ENCODE results near the gene ZDHHC14. TPM values are rescaled to one million over a fixed set of nuclear protein-coding genes. Genes with fewer than 3 reads are reported as not detected.

Gene ZDHHC14
- total RNA-seq, 1 donor from 2014 or later = 26.1 TPM

DNA sequence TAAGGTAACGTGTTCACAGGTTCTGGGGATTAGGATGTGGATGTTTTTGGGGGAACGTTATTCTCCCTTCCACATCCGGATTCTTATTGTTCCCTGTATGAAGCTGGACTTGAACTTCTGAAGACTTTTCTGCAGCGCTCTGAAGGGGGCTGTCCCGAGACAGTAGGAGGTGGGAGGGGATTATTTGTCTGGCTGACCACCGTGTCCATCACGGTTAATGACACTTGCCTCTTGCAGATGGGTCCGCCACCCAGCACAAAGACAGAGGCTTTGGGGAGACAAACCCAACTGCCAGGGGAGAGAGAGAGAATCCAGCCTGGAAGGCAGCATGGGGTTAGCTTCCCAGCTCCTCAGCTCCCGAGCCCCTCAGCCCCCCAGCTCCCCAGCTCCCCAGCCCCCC is 16.7 kb downstream of the ZDHHC14 start:
- Mint-ChIP-seq H3K27me3 (ENCODE audit: unreplicated experiment) (peaks cover 2% of the 10 kb centered on the region), H3K27ac (ENCODE audit: unreplicated experiment) (no peak overlapping the region), H3K36me3 (ENCODE audit: low read depth, unreplicated experiment) (peaks cover 6% of the 10 kb centered on the region), H3K9me3 (ENCODE audit: unreplicated experiment) (no peaks in the 10 kb centered on the region), H3K4me3 (ENCODE audit: unreplicated experiment) (no peak overlapping the region), H3K4me1 (ENCODE audit: unreplicated experiment) (peaks cover 38% of the 10 kb centered on the region)
- TF ChIP-seq, protein P1, sequence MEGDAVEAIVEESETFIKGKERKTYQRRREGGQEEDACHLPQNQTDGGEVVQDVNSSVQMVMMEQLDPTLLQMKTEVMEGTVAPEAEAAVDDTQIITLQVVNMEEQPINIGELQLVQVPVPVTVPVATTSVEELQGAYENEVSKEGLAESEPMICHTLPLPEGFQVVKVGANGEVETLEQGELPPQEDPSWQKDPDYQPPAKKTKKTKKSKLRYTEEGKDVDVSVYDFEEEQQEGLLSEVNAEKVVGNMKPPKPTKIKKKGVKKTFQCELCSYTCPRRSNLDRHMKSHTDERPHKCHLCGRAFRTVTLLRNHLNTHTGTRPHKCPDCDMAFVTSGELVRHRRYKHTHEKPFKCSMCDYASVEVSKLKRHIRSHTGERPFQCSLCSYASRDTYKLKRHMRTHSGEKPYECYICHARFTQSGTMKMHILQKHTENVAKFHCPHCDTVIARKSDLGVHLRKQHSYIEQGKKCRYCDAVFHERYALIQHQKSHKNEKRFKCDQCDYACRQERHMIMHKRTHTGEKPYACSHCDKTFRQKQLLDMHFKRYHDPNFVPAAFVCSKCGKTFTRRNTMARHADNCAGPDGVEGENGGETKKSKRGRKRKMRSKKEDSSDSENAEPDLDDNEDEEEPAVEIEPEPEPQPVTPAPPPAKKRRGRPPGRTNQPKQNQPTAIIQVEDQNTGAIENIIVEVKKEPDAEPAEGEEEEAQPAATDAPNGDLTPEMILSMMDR (IDR thresholded peaks at IDR 0.05; ENCODE audit: unreplicated experiment) = no peak
- DNase-seq (ENCODE audit: low spot score) = no peak

DNA sequence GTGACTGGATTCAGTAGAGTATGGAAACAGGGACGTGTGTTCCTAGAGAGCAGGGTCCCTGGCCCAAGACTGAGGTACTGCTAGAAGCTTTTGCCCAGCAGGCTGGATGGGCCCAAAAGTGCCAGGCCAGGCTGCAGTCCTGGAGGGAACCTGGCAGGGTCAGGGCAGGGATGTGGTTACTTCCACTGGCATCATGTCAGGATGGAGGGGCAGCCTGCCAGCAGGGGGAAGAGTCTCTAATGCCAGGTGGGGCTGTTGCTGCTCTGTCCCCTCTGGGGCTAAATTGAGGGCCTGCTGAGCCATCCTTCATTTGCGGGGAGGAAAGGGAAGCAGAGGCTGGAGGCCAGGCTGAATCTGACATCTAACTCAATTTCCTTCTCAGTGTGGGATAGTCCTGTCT is 17.2 kb downstream of the ZDHHC14 start:
- no peak for DNase-seq (ENCODE audit: low spot score)
- H3K36me3 Mint-ChIP-seq (ENCODE audit: low read depth, unreplicated experiment) = peaks cover 6% of the 10 kb centered on the region
- H3K9me3 Mint-ChIP-seq (ENCODE audit: unreplicated experiment) = no peaks in the 10 kb centered on the region
- H3K4me1 Mint-ChIP-seq (ENCODE audit: unreplicated experiment) = peaks cover 36% of the 10 kb centered on the region
- H3K27ac Mint-ChIP-seq (ENCODE audit: unreplicated experiment) = no peak overlapping the region
- H3K4me3 Mint-ChIP-seq (ENCODE audit: unreplicated experiment) = no peak overlapping the region
- TF ChIP-seq, protein P1 (IDR thresholded peaks at IDR 0.05; ENCODE audit: unreplicated experiment) = no peak
- H3K27me3 Mint-ChIP-seq (ENCODE audit: unreplicated experiment) = peaks cover 2% of the 10 kb centered on the region

DNA sequence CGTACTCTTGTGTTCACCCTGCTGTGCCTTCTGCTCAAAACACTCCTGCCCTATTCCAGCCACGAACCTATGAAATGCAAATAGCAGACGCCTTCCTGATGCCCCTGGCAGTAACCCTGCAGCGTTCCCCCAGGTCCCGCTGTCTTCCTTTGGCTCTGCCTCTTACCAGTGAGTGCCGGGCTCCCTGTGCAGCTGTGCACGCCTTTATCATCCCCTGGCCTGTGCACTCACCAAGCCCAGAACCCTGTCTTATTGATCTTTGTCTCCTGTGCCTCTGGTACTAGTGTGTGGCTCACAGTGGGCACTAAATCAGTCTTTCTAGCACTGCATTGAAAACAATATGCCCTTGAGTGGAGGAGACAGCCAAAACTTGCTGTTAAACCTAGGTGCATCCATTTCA is 19.7 kb downstream of the ZDHHC14 start:
- no peak overlapping the region for H3K4me3 Mint-ChIP-seq (ENCODE audit: unreplicated experiment)
- no peak overlapping the region for H3K27ac Mint-ChIP-seq (ENCODE audit: unreplicated experiment)
- H3K9me3 Mint-ChIP-seq (ENCODE audit: unreplicated experiment) = no peaks in the 10 kb centered on the region
- peaks cover 6% of the 10 kb centered on the region for H3K36me3 Mint-ChIP-seq (ENCODE audit: low read depth, unreplicated experiment)
- TF ChIP-seq, protein P1 (IDR thresholded peaks at IDR 0.05; ENCODE audit: unreplicated experiment) = no peak
- H3K4me1 Mint-ChIP-seq (ENCODE audit: unreplicated experiment) = peaks cover 23% of the 10 kb centered on the region
- DNase-seq (ENCODE audit: low spot score) = no peak
- H3K27me3 Mint-ChIP-seq (ENCODE audit: unreplicated experiment) = peaks cover 2% of the 10 kb centered on the region

DNA sequence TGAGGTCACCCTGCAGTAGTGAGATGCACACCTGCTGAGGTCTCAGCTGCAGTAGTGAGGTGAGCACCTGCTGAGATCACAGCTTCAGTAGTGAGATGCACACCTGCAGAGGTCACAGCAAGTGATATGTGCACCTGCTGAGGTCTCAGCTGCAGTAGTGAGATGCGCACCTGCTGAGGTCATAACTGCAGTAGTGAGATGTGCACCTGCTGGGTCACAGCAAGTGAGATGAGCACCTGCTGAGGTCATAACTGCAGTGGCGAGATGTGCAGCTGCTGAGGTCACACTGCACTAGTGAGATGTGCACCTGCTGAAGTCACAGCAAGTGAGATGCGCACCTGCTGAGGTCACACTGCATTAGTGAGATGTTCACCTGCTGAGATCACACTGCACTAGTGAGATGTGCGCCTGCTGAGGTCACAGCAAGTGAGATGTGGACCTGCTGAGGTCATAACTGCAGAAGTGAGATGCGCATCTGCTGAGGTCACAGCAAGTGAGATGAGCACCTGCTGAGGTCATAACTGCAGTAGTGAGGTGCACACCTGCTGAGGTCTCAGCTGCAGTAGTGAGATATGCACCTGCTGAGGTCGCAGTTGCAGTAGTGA is 20.8 kb downstream of the ZDHHC14 start:
- Mint-ChIP-seq H3K36me3 (ENCODE audit: low read depth, unreplicated experiment) (peaks cover 6% of the 10 kb centered on the region), H3K27ac (ENCODE audit: unreplicated experiment) (no peak overlapping the region), H3K4me3 (ENCODE audit: unreplicated experiment) (no peak overlapping the region), H3K9me3 (ENCODE audit: unreplicated experiment) (no peaks in the 10 kb centered on the region), H3K27me3 (ENCODE audit: unreplicated experiment) (peaks cover 2% of the 10 kb centered on the region), H3K4me1 (ENCODE audit: unreplicated experiment) (peaks cover 31% of the 10 kb centered on the region)
- DNase-seq (ENCODE audit: low spot score) = no peak
- TF ChIP-seq, protein P1 (IDR thresholded peaks at IDR 0.05; ENCODE audit: unreplicated experiment) = no peak

DNA sequence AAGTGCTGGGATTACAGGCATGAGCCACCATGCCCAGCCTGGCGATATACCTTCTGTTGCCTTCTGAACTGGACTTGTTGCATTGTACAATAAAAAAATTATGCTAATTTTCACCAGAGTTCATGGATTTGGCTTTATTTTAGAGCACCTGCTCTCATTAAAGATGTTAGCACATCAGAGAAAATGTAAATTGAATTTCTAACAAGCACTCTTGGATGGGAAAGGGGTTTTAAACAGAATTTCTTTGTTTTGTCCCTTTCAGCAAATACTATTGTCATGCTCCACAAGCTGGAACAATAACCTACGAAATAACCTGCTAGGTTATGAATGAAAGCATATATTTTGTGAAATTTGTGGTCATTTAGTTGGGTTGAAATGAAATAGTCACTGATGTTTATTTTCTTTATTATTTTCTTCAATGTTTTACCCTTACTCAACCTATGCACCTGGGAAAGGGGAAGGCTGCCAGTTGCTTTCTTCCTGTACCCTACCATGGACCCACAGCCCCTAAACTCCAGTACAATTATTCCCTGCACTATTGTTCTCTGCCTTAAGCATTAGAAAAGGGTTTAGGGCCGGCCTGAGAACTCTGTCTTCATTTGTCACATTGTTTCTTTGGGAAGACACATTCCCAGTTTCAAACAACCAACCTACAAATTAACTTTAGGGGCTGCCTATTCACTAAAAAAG is 22.2 kb downstream of the ZDHHC14 start:
- Mint-ChIP-seq H3K27ac (ENCODE audit: unreplicated experiment) (no peak overlapping the region), H3K4me1 (ENCODE audit: unreplicated experiment) (peaks cover 21% of the 10 kb centered on the region), H3K4me3 (ENCODE audit: unreplicated experiment) (no peak overlapping the region), H3K27me3 (ENCODE audit: unreplicated experiment) (peaks cover 2% of the 10 kb centered on the region), H3K9me3 (ENCODE audit: unreplicated experiment) (no peaks in the 10 kb centered on the region), H3K36me3 (ENCODE audit: low read depth, unreplicated experiment) (peaks cover 6% of the 10 kb centered on the region)
- no peak for DNase-seq (ENCODE audit: low spot score)
- TF ChIP-seq, protein P1 (IDR thresholded peaks at IDR 0.05; ENCODE audit: unreplicated experiment) = no peak
